Trophoblast cell (in vitro differentiated cells and primary cell): ENCODE data around the gene TRAPPC11.
A peak's percentile ranks its signal among the peaks of the same experiment; 100 is the strongest.
"Not testable (repeated sequence)": the region's sequence is repeated elsewhere in the genome, so short reads cannot be mapped to it uniquely, and the experiment has no call there.

Experiments used
- DNase-seq, 2 donors: peaks; one replicate each; pipeline ENCODE4 v3.0.0-alpha.2; 2016
- H2AFZ ChIP-seq: 2 replicates; pipeline ENCODE4 v1.6.1; 2013; ENCODE audit warnings: low read length, moderate library complexity, mild to moderate bottlenecking; ENCODE audit not compliant: insufficient read depth, poor library complexity
- H2AK5ac ChIP-seq: 2 replicates; pipeline ENCODE4 v1.6.1; 2013; ENCODE audit warnings: mild to moderate bottlenecking, low read length
- H2BK120ac ChIP-seq: 2 replicates; pipeline ENCODE4 v1.6.1; 2013; ENCODE audit warnings: low read length, mild to moderate bottlenecking, moderate library complexity; ENCODE audit not compliant: insufficient read depth, poor library complexity
- H2BK12ac ChIP-seq: 2 replicates; pipeline ENCODE4 v1.6.1; 2013; ENCODE audit warnings: mild to moderate bottlenecking, low read length, moderate library complexity
- H2BK5ac ChIP-seq: 2 replicates; pipeline ENCODE4 v1.6.1; 2013; ENCODE audit warnings: low read length, low read depth, moderate library complexity, mild to moderate bottlenecking; ENCODE audit not compliant: poor library complexity
- H3K14ac ChIP-seq: 2 replicates; pipeline ENCODE4 v1.6.1; 2013; ENCODE audit warnings: mild to moderate bottlenecking, low read length
- H3K18ac ChIP-seq: 2 replicates; pipeline ENCODE4 v1.6.1; 2013; ENCODE audit warnings: mild to moderate bottlenecking, low read length
- H3K23ac ChIP-seq: 2 replicates; pipeline ENCODE4 v1.6.1; 2013; ENCODE audit warnings: low read length
- H3K27ac ChIP-seq: 2 replicates; pipeline ENCODE4 v1.5.1; 2013; ENCODE audit warnings: low read depth, mild to moderate bottlenecking, inconsistent platforms, low read length, moderate library complexity
- H3K27me3 ChIP-seq: 2 replicates; pipeline ENCODE4 v1.6.1; 2013; ENCODE audit warnings: inconsistent platforms, mild to moderate bottlenecking, low read length, moderate library complexity; ENCODE audit not compliant: insufficient read depth
- H3K36me3 ChIP-seq, 2 experiments: 1 replicate in 1 of 2; 2 replicates in 1 of 2; pipeline ENCODE4 v1.6.1; 2013; ENCODE audit warnings: low read length in 2 of 2, mild to moderate bottlenecking in 2 of 2, moderate library complexity in 1 of 2; ENCODE audit not compliant: insufficient read depth in 2 of 2, control insufficient read depth in 1 of 2
- H3K4ac ChIP-seq: 2 replicates; pipeline ENCODE4 v1.6.1; 2013; ENCODE audit warnings: low read depth, mild to moderate bottlenecking, low read length, moderate library complexity
- H3K4me1 ChIP-seq, 2 experiments: 1 replicate in 1 of 2; 2 replicates in 1 of 2; pipeline ENCODE4 v1.6.1; 2013; ENCODE audit warnings: low read length in 2 of 2, mild to moderate bottlenecking in 2 of 2, moderate library complexity in 1 of 2; ENCODE audit not compliant: insufficient read depth in 2 of 2, control insufficient read depth in 1 of 2
- H3K4me2 ChIP-seq: 2 replicates; pipeline ENCODE4 v1.6.1; 2013; ENCODE audit warnings: inconsistent platforms, mild to moderate bottlenecking, low read length, moderate library complexity
- H3K4me3 ChIP-seq: 2 replicates; pipeline ENCODE4 v1.5.1; 2013; ENCODE audit warnings: mild to moderate bottlenecking, low read depth, low read length, inconsistent platforms
- H3K79me1 ChIP-seq: one replicate; pipeline ENCODE4 v1.6.1; 2013; ENCODE audit warnings: low read length
- H3K79me2 ChIP-seq: 2 replicates; pipeline ENCODE4 v1.6.1; 2013; ENCODE audit warnings: low read length, mild to moderate bottlenecking; ENCODE audit not compliant: control insufficient read depth, insufficient read depth, poor library complexity
- H3K9ac ChIP-seq: 2 replicates; pipeline ENCODE4 v1.6.1; 2013; ENCODE audit warnings: mild to moderate bottlenecking, low read length
- H3K9me3 ChIP-seq: 2 replicates; pipeline ENCODE4 v1.6.1; 2013; ENCODE audit warnings: low read depth, mild to moderate bottlenecking, control low read depth, inconsistent platforms, low read length; ENCODE audit not compliant: insufficient read depth
- H4K12ac ChIP-seq: 2 replicates; pipeline ENCODE4 v1.6.1; 2013; ENCODE audit warnings: low read depth, mild to moderate bottlenecking, low read length, moderate library complexity
- H4K8ac ChIP-seq: 2 replicates; pipeline ENCODE4 v1.6.1; 2013; ENCODE audit warnings: low read depth, mild to moderate bottlenecking, low read length, moderate library complexity
- H4K91ac ChIP-seq: one replicate; pipeline ENCODE4 v1.6.1; 2013; ENCODE audit warnings: low read depth, mild to moderate bottlenecking, low read length, moderate library complexity
- whole genome bisulfite sequencing: extraction: QIAGEN DNeasy Blood & Tissue Kit; methylation state at CpG from one replicate; pipeline ENCODE4 v1.1.7; 2013; ENCODE audit warnings: missing lambda C conversion rate; ENCODE audit not compliant: insufficient read length, insufficient coverage; ENCODE audit errors: extremely low coverage; 5-methylcytosine and 5-hydroxymethylcytosine counted together

TRAPPC11 gene

GRCh38 chr4:183723561-183724228 lies 64.6 kb downstream of the TRAPPC11 start:
- H4K91ac ChIP-seq: no peak overlapping the region
- H3K4me3 ChIP-seq: no peak overlapping the region
- H3K79me1 ChIP-seq: no peaks in the 10 kb centered on the region
- no peaks in the 10 kb centered on the region for H3K36me3 ChIP-seq
- no peak overlapping the region for H4K12ac ChIP-seq
- no peak overlapping the region for H2AFZ ChIP-seq
- H3K27me3 ChIP-seq: no peaks in the 10 kb centered on the region
- H3K4ac ChIP-seq: no peak overlapping the region
- H3K18ac ChIP-seq: no peak overlapping the region
- no peak overlapping the region for H3K9ac ChIP-seq
- peaks cover 5% of the 10 kb centered on the region in 2 experiments for H3K4me1 ChIP-seq
- H3K23ac ChIP-seq: no peak overlapping the region
- H4K8ac ChIP-seq: no peak overlapping the region
- no peak overlapping the region for H3K27ac ChIP-seq
- H2BK5ac ChIP-seq: no peak overlapping the region
- H3K4me2 ChIP-seq: peak overlapping the region; percentile 87
- peaks cover 3% of the 10 kb centered on the region for H3K9me3 ChIP-seq
- H2BK120ac ChIP-seq: no peak overlapping the region
- H3K79me2 ChIP-seq: no peaks in the 10 kb centered on the region
- H3K14ac ChIP-seq: no peak overlapping the region
- H2AK5ac ChIP-seq: no peak overlapping the region
- H2BK12ac ChIP-seq: no peak overlapping the region
- no CpG with 5 or more reads among the region's 12 CpGs for WGBS
- DNase-seq: no peak

GRCh38 chr4:183725585-183725984 lies 66.5 kb downstream of the TRAPPC11 start:
- DNase-seq, H4K12ac ChIP-seq, H3K4me2 ChIP-seq, H3K9me3 ChIP-seq, H4K91ac ChIP-seq, H3K4me3 ChIP-seq, H3K4ac ChIP-seq, H3K27ac ChIP-seq, H2BK120ac ChIP-seq, H3K79me1 ChIP-seq, H2BK5ac ChIP-seq, H2AK5ac ChIP-seq, H3K9ac ChIP-seq, H4K8ac ChIP-seq, H3K14ac ChIP-seq, H2BK12ac ChIP-seq, H3K4me1 ChIP-seq, H3K18ac ChIP-seq, H3K79me2 ChIP-seq, H3K23ac ChIP-seq, H2AFZ ChIP-seq, H3K27me3 ChIP-seq, H3K36me3 ChIP-seq: not testable (repeated sequence)
- no CpG with 5 or more reads among the region's 5 CpGs for WGBS

DNA sequence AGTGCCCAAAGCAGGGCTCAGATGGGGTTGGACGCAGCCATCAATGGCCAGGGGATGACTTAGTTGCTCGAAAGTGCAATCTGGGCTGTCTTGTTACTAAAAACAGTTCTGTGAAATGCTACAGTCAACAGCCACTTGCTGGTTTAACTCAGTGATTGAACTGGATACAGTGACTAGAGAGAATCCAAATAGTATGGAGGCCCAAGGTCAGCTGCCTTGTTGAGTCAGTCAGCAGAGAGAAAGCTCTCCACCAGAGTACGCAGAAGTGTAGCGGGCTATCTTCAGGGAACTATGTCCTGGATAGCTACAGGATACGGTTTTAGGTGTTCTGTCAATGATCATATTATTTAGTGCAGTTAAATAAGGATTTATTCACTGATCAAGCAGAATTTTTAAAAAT lies 68.4 kb downstream of the TRAPPC11 start:
- H2BK120ac ChIP-seq: no peak overlapping the region
- no CpG with 5 or more reads among the region's 5 CpGs for WGBS
- H2BK12ac ChIP-seq: no peak overlapping the region

GRCh38 chr4:183728223-183729068 lies 69.4 kb downstream of the TRAPPC11 start:
- DNase-seq: peak in 1 of 2 donors; percentile 7
- Histone ChIP-seq H3K4ac (no peak overlapping the region), H3K27ac (no peak overlapping the region), H4K12ac (no peak overlapping the region), H2BK120ac (no peak overlapping the region), H2BK5ac (no peak overlapping the region), H2BK12ac (no peak overlapping the region), H2AK5ac (no peak overlapping the region), H3K4me2 (no peak overlapping the region), H3K9me3 (peaks cover 3% of the 10 kb centered on the region), H4K8ac (no peak overlapping the region), H3K4me1 (no peaks in the 10 kb centered on the region), H3K14ac (no peak overlapping the region), H3K36me3 (no peaks in the 10 kb centered on the region), H3K27me3 (no peaks in the 10 kb centered on the region), H3K9ac (no peak overlapping the region), H4K91ac (no peak overlapping the region), H3K4me3 (no peak overlapping the region), H3K18ac (no peak overlapping the region), H3K23ac (no peak overlapping the region), H3K79me1 (no peaks in the 10 kb centered on the region), H2AFZ (no peak overlapping the region), H3K79me2 (no peaks in the 10 kb centered on the region)
- WGBS: no CpG with 5 or more reads among the region's 22 CpGs

More for the DNA sequence above, 68.4 kb downstream of the TRAPPC11 start:
- Histone ChIP-seq H3K14ac (no peak overlapping the region), H4K91ac (no peak overlapping the region), H3K4me2 (no peak overlapping the region), H2BK5ac (no peak overlapping the region), H3K23ac (no peak overlapping the region), H4K8ac (no peak overlapping the region), H3K27me3 (no peaks in the 10 kb centered on the region), H3K79me2 (no peaks in the 10 kb centered on the region), H3K18ac (no peak overlapping the region), H2AK5ac (no peak overlapping the region), H3K27ac (no peak overlapping the region), H3K4me1 (peaks cover 5% of the 10 kb centered on the region in 2 experiments), H3K9me3 (peaks cover 3% of the 10 kb centered on the region), H3K36me3 (no peaks in the 10 kb centered on the region), H3K4me3 (no peak overlapping the region), H3K79me1 (no peaks in the 10 kb centered on the region), H4K12ac (no peak overlapping the region), H3K4ac (no peak overlapping the region), H3K9ac (no peak overlapping the region), H2AFZ (no peak overlapping the region)
- DNase-seq: no peak
